H1 (cell line): ENCODE data around the gene RGS6. TPM values are rescaled to one million over a fixed set of nuclear protein-coding genes. Genes with fewer than 3 reads are reported as not detected.
A peak's percentile ranks its signal among the peaks of the same experiment; 100 is the strongest.

Experiments
- CTCF ChIA-PET: fragments of 300-600 bp; sonication (Branson Sonifier 250); formaldehyde crosslinking; loops from one replicate; lab custom pipeline; 2021; ENCODE audit not compliant: partially characterized antibody; lab: Charles Lee
- POLR2A ChIA-PET: fragments of 300-600 bp; sonication (Branson Sonifier 250); formaldehyde crosslinking; loops from one replicate; lab custom pipeline; 2021; ENCODE audit warnings: inconsistent platforms; ENCODE audit not compliant: partially characterized antibody; lab: Charles Lee
- DNase-seq, 2 experiments: peaks; one replicate each; pipeline versions ENCODE4 v3.0.0 to v3.0.0-alpha.2; 2010 to 2022; ENCODE audit warnings: low spot score in 2 of 2, low read depth in 1 of 2, mixed read lengths in 1 of 2
- FAIRE-seq: peaks from 2 replicates; lab custom pipeline; 2011; peaks lifted over from hg19 to GRCh38; lab: Jason Lieb, UNC
- H2AFZ ChIP-seq: 2 replicates; pipeline ENCODE4 v1.8.1; 2012; ENCODE audit warnings: low read length, inconsistent platforms
- H2AK5ac ChIP-seq: 2 replicates; pipeline ENCODE4 v1.6.1; 2013; ENCODE audit warnings: low read depth, low read length
- H2BK120ac ChIP-seq: replicated peaks from 2 replicates; pipeline ENCODE3; 2013; ENCODE audit warnings: low read depth, low read length, inconsistent platforms
- H2BK12ac ChIP-seq: 2 replicates; pipeline ENCODE4 v1.6.1; 2013; ENCODE audit warnings: low read depth, low read length
- H2BK15ac ChIP-seq: 2 replicates; pipeline ENCODE4 v1.6.1; 2013; ENCODE audit warnings: low read length
- H2BK20ac ChIP-seq: 2 replicates; pipeline ENCODE4 v1.6.1; 2013; ENCODE audit warnings: low read length
- H2BK5ac ChIP-seq: 2 replicates; pipeline ENCODE4 v1.6.1; 2013; ENCODE audit warnings: low read depth, low read length
- H3K14ac ChIP-seq: 2 replicates; pipeline ENCODE4 v1.6.1; 2013; ENCODE audit warnings: inconsistent platforms; ENCODE audit not compliant: insufficient read length
- H3K18ac ChIP-seq: 2 replicates; pipeline ENCODE4 v1.6.1; 2013; ENCODE audit warnings: low read length; ENCODE audit errors: extremely low read depth
- H3K23ac ChIP-seq: 2 replicates; pipeline ENCODE4 v1.6.1; 2013; ENCODE audit warnings: inconsistent platforms; ENCODE audit not compliant: insufficient read length
- H3K23me2 ChIP-seq: 2 replicates; pipeline ENCODE4 v1.6.1; 2013; ENCODE audit warnings: low read depth, low read length
- H3K27ac ChIP-seq: 2 replicates; pipeline ENCODE4 v1.6.1; 2011; ENCODE audit warnings: low read depth, low read length, inconsistent platforms
- H3K27me3 ChIP-seq, 4 experiments: replicated peaks in 1 of 4; 1 replicate in 1 of 4; 2 replicates in 3 of 4; pipeline versions ENCODE4 v1.6.1 to v1.8.1; 2011 to 2013; ENCODE audit warnings: low read length in 3 of 4, mild to moderate bottlenecking in 3 of 4, inconsistent platforms in 2 of 4, mixed read lengths in 2 of 4, moderate library complexity in 1 of 4; ENCODE audit not compliant: control insufficient read depth in 3 of 4, insufficient read depth in 3 of 4; ENCODE audit errors: extremely low read depth in 1 of 4
- H3K36me3 ChIP-seq, 4 experiments: 2 replicates each; pipeline versions ENCODE4 v1.6.1 to v1.8.1; 2011 to 2013; ENCODE audit warnings: mild to moderate bottlenecking in 4 of 4, low read length in 3 of 4, moderate library complexity in 2 of 4, control low read depth in 1 of 4, inconsistent platforms in 1 of 4; ENCODE audit not compliant: insufficient read depth in 4 of 4, control insufficient read depth in 2 of 4
- H3K4ac ChIP-seq: replicated peaks from 2 replicates; pipeline ENCODE3; 2013; ENCODE audit warnings: low read length, low read depth, mixed read lengths, inconsistent platforms; ENCODE audit not compliant: insufficient read length
- H3K4me1 ChIP-seq, 4 experiments: replicated peaks in 1 of 4; 1 replicate in 1 of 4; 2 replicates in 3 of 4; pipeline versions ENCODE4 v1.6.1 to v1.8.1; 2011 to 2013; ENCODE audit warnings: low read length in 3 of 4, inconsistent platforms in 2 of 4, mixed read lengths in 1 of 4; ENCODE audit not compliant: insufficient read depth in 4 of 4, control insufficient read depth in 3 of 4
- H3K4me2 ChIP-seq, 2 experiments: 2 replicates each; pipeline versions ENCODE4 v1.6.1 to v1.8.1; 2011 to 2013; ENCODE audit warnings: low read depth in 2 of 2, low read length in 2 of 2, control low read depth in 1 of 2, inconsistent platforms in 1 of 2, mild to moderate bottlenecking in 1 of 2; ENCODE audit not compliant: insufficient read depth in 1 of 2
- H3K4me3 ChIP-seq, 4 experiments: fragments of 200-600, 300-600 bp in 1 of 4; sonication (generic), shearing (Covaris generic), sonication (Bioruptor Twin) in 1 of 4; 2 replicates each; pipeline versions ENCODE4 v1.5.1 to v1.8.1; 2011 to 2016; ENCODE audit warnings: low read length in 4 of 4, low read depth in 3 of 4, control low read depth in 2 of 4, inconsistent platforms in 2 of 4, mild to moderate bottlenecking in 2 of 4, mixed read lengths in 1 of 4, moderate library complexity in 1 of 4; ENCODE audit not compliant: insufficient read depth in 2 of 4; ENCODE audit errors: extremely low read depth in 1 of 4
- H3K56ac ChIP-seq: replicated peaks from 2 replicates; pipeline ENCODE3; 2013; ENCODE audit warnings: low read depth, mild to moderate bottlenecking, mixed read lengths, low read length, inconsistent platforms; ENCODE audit not compliant: insufficient read length
- H3K79me1 ChIP-seq: 2 replicates; pipeline ENCODE4 v1.6.1; 2013; ENCODE audit warnings: low read depth, low read length, control low read depth
- H3K79me2 ChIP-seq, 2 experiments: 2 replicates each; pipeline versions ENCODE4 v1.6.1 to v1.8.1; 2012 to 2013; ENCODE audit warnings: low read length in 2 of 2, mild to moderate bottlenecking in 2 of 2, inconsistent platforms in 1 of 2; ENCODE audit not compliant: insufficient read depth in 2 of 2, control insufficient read depth in 1 of 2
- H3K9ac ChIP-seq, 4 experiments: replicated peaks in 1 of 4; 1 replicate in 1 of 4; 2 replicates in 3 of 4; pipeline versions ENCODE4 v1.6.1 to v1.8.1; 2011 to 2013; ENCODE audit warnings: low read depth in 3 of 4, low read length in 3 of 4, control low read depth in 2 of 4, mild to moderate bottlenecking in 2 of 4, moderate library complexity in 2 of 4, inconsistent platforms in 1 of 4; ENCODE audit errors: extremely low read depth in 1 of 4
- H3K9me3 ChIP-seq, 2 experiments: 2 replicates each; pipeline versions ENCODE4 v1.6.1 to v1.8.1; 2012 to 2013; ENCODE audit warnings: mild to moderate bottlenecking in 2 of 2, moderate library complexity in 2 of 2, control low read depth in 1 of 2, inconsistent platforms in 1 of 2, low read depth in 1 of 2, low read length in 1 of 2, mixed read lengths in 1 of 2; ENCODE audit not compliant: insufficient read depth in 2 of 2
- H4K20me1 ChIP-seq, 2 experiments: replicated peaks in 1 of 2; 2 replicates each; pipeline versions ENCODE3 to v1.8.1; 2011 to 2013; ENCODE audit warnings: inconsistent platforms in 2 of 2, low read length in 2 of 2, mild to moderate bottlenecking in 1 of 2; ENCODE audit not compliant: insufficient read depth in 2 of 2, control insufficient read depth in 1 of 2
- H4K5ac ChIP-seq: 2 replicates; pipeline ENCODE4 v1.6.1; 2013; ENCODE audit warnings: low read length, low read depth, mixed read lengths, inconsistent platforms; ENCODE audit not compliant: insufficient read length
- H4K8ac ChIP-seq: 2 replicates; pipeline ENCODE4 v1.8.0; 2013; ENCODE audit warnings: mild to moderate bottlenecking, moderate library complexity, low read length, inconsistent platforms; ENCODE audit not compliant: insufficient read depth; ENCODE audit errors: extremely low read depth
- H4K91ac ChIP-seq: replicated peaks from 2 replicates; pipeline ENCODE3; 2013; ENCODE audit warnings: low read length, mixed read lengths, inconsistent platforms; ENCODE audit not compliant: insufficient read length
- TEAD4 ChIP-seq: IDR thresholded peaks from 2 replicates; pipeline ENCODE4 v1.6.1; 2012; ENCODE audit warnings: low read depth, low read length, inconsistent platforms, mixed read lengths
- WGBS, 2 experiments: shearing (Covaris generic) in 1 of 2; methylation state at CpG; one replicate each; pipeline versions ENCODE4 v1.1.6 to v1.1.7; 2013 to 2015; ENCODE audit warnings: low lambda C conversion rate in 2 of 2, mixed read lengths in 2 of 2, inconsistent platforms in 1 of 2, low coverage in 1 of 2, missing lambda C conversion rate in 1 of 2; ENCODE audit not compliant: insufficient replicate concordance in 2 of 2, insufficient coverage in 1 of 2, insufficient read length in 1 of 2; ENCODE audit errors: extremely low coverage in 1 of 2, missing lambda C conversion rate in 1 of 2; 5-methylcytosine and 5-hydroxymethylcytosine counted together
- polyA plus RNA-seq, 7 experiments: library from polyadenylated mRNA; depleted of rRNA in 3 of 7; stranded (reverse) in 5 of 7; unstranded in 2 of 7; fragments of >200 nt in 5 of 7; fragments of 200-250 nt in 2 of 7; gene quantifications; 1 replicate in 5 of 7; 2 replicates in 1 of 7; 4 replicates in 1 of 7; pipeline versions ENCODE4 v1.2.1 to v1.2.3, GENCODE V29; 2011 to 2013; ENCODE audit warnings: missing spikeins in 2 of 7, mixed read lengths in 2 of 7
- total RNA-seq: library from RNA; stranded (reverse); fragmentation: NEBNext Ultra II Directional; extraction: Animal tissue kit (Norgen Biotek cat#: 25700); gene quantifications from 2 replicates; pipeline ENCODE4 v1.2.1, GENCODE V29; 2021
- TF ChIP-seq, protein P1 (sequence below), 3 experiments: IDR thresholded peaks; 1 replicate in 2 of 3; 2 replicates in 1 of 3; pipeline versions ENCODE4 v1.5.1 to v1.6.1; 2011; ENCODE audit warnings: low read length in 3 of 3, mild to moderate bottlenecking in 3 of 3, inconsistent platforms in 2 of 3, low read depth in 1 of 3, moderate library complexity in 1 of 3; ENCODE audit not compliant: insufficient read depth in 1 of 3; ENCODE audit errors: control extremely low read depth in 1 of 3

The RGS6 gene
- total and polyA plus RNA-seq, 2 of the 8 experiments (the other 6 are each of a cell fraction or from before 2014, with no cell fraction given): 0.26 to 1.1 TPM

GRCh38 chr14:72404998-72405397 is 472.8 kb downstream of the RGS6 start:
- Histone ChIP-seq H3K23me2 (no peaks in the 10 kb centered on the region), H2BK20ac (no peak overlapping the region), H3K27ac (no peak overlapping the region), H3K18ac (no peak overlapping the region), H3K4me3 (no peak overlapping the region), H4K8ac (no peak overlapping the region), H4K91ac (no peak overlapping the region), H2BK5ac (no peak overlapping the region), H2AK5ac (no peak overlapping the region), H2BK120ac (no peak overlapping the region), H4K5ac (no peak overlapping the region), H3K56ac (no peak overlapping the region), H2BK12ac (no peak overlapping the region), H3K9ac (no peak overlapping the region), H3K79me2 (no peaks in the 10 kb centered on the region), H4K20me1 (no peaks in the 10 kb centered on the region), H3K4me1 (peaks cover 0 to 4% (median 0%) of the 10 kb centered on the region in 4 experiments; a peak in 1 of 7 replicates), H3K4me2 (no peak overlapping the region), H2BK15ac (no peak overlapping the region), H3K9me3 (peaks cover 0 to 3% of the 10 kb centered on the region in 2 experiments; a peak in 1 of 4 replicates), H3K27me3 (no peaks in the 10 kb centered on the region), H3K23ac (no peak overlapping the region), H3K4ac (no peak overlapping the region), H2AFZ (no peak overlapping the region), H3K36me3 (no peaks in the 10 kb centered on the region), H3K14ac (no peak overlapping the region), H3K79me1 (no peaks in the 10 kb centered on the region)
- no peak for DNase-seq
- 46% methylated on average over 3 of the region's 3 CpGs; no CpG with 5 or more reads in 1 of the 2 experiments for WGBS, 2 experiments
- FAIRE-seq: no peak
- CTCF ChIA-PET: interaction anchor here (0.9 to 2.6 kb wide), 6 partner anchors 12 to 125 kb away, joined by 3 to 13 read pairs (median 3); no protein-coding TSS in a partner anchor
- POLR2A ChIA-PET: no interaction called here
- peak; percentile 92 for TF ChIP-seq TEAD4
- TF ChIP-seq, protein P1, sequence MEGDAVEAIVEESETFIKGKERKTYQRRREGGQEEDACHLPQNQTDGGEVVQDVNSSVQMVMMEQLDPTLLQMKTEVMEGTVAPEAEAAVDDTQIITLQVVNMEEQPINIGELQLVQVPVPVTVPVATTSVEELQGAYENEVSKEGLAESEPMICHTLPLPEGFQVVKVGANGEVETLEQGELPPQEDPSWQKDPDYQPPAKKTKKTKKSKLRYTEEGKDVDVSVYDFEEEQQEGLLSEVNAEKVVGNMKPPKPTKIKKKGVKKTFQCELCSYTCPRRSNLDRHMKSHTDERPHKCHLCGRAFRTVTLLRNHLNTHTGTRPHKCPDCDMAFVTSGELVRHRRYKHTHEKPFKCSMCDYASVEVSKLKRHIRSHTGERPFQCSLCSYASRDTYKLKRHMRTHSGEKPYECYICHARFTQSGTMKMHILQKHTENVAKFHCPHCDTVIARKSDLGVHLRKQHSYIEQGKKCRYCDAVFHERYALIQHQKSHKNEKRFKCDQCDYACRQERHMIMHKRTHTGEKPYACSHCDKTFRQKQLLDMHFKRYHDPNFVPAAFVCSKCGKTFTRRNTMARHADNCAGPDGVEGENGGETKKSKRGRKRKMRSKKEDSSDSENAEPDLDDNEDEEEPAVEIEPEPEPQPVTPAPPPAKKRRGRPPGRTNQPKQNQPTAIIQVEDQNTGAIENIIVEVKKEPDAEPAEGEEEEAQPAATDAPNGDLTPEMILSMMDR (IDR thresholded peaks at IDR 0.05; ENCODE audit: control extremely low read depth in 1 of 3, insufficient read depth in 1 of 3, low read depth in 1 of 3, low read length in 3 of 3): peak in 1 of 3 experiments; percentile 36; a peak in 1 of 4 replicates
